B cell (primary cell): ENCODE data around the gene CCDC106.

ENCODE experiments used
- EZH2 ChIP-seq: IDR thresholded peaks from 2 replicates; pipeline ENCODE4 v1.6.1; 2012; ENCODE audit warnings: borderline replicate concordance, low read depth, mild to moderate bottlenecking, moderate library complexity, low read length; ENCODE audit not compliant: insufficient read depth, poor library complexity, severe bottlenecking
- TF ChIP-seq, protein P1 (sequence below): fragments of 200-600 bp; IDR thresholded peaks from one replicate; pipeline ENCODE4 v1.8.0; 2022; ENCODE audit warnings: antibody characterized with exemption, mild to moderate bottlenecking

GRCh38 chr19:55620410-55621204 lies 27.4 kb upstream of the CCDC106 start:
- TF ChIP-seq, protein P1, sequence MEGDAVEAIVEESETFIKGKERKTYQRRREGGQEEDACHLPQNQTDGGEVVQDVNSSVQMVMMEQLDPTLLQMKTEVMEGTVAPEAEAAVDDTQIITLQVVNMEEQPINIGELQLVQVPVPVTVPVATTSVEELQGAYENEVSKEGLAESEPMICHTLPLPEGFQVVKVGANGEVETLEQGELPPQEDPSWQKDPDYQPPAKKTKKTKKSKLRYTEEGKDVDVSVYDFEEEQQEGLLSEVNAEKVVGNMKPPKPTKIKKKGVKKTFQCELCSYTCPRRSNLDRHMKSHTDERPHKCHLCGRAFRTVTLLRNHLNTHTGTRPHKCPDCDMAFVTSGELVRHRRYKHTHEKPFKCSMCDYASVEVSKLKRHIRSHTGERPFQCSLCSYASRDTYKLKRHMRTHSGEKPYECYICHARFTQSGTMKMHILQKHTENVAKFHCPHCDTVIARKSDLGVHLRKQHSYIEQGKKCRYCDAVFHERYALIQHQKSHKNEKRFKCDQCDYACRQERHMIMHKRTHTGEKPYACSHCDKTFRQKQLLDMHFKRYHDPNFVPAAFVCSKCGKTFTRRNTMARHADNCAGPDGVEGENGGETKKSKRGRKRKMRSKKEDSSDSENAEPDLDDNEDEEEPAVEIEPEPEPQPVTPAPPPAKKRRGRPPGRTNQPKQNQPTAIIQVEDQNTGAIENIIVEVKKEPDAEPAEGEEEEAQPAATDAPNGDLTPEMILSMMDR = no peak
- no peak for TF ChIP-seq EZH2
